ENCODE measurements around the gene MAPK9. TPM values are rescaled to one million over a fixed set of nuclear protein-coding genes. Genes with fewer than 3 reads are reported as not detected.

The MAPK9 gene
- total and polyA plus RNA-seq, 10 donors: 8.9 to 38.5 (median 33.2) TPM

DNA sequence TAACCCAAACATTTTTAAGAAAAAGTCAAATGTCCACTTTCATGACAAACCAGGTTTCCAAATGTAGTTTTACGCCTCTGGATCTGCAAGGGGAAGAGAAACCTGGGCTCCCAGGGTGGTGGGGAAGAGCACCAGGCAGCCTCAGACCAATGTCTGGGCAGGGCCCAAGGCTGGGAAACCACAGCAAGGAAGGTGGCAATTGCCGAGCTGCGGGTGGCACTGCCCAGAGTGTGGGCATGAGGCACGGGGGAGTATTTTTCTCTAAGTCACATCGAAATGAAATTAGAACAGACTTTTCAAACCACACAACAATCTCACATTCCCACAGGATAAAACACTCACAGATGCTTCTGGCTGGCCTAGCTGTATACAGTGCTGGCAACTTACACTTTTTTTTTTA is 50.3 kb downstream of the MAPK9 start:
- no peak overlapping the region for H3K4me3 ChIP-seq
- intact Hi-C loops (cut with DNase I; ENCODE audit: low total_unique reads): no loop called here
- no peak overlapping the region for H3K27ac ChIP-seq
- no peak for TF ChIP-seq POLR2A (IDR thresholded peaks at IDR 0.05)
- TF ChIP-seq, protein P1, sequence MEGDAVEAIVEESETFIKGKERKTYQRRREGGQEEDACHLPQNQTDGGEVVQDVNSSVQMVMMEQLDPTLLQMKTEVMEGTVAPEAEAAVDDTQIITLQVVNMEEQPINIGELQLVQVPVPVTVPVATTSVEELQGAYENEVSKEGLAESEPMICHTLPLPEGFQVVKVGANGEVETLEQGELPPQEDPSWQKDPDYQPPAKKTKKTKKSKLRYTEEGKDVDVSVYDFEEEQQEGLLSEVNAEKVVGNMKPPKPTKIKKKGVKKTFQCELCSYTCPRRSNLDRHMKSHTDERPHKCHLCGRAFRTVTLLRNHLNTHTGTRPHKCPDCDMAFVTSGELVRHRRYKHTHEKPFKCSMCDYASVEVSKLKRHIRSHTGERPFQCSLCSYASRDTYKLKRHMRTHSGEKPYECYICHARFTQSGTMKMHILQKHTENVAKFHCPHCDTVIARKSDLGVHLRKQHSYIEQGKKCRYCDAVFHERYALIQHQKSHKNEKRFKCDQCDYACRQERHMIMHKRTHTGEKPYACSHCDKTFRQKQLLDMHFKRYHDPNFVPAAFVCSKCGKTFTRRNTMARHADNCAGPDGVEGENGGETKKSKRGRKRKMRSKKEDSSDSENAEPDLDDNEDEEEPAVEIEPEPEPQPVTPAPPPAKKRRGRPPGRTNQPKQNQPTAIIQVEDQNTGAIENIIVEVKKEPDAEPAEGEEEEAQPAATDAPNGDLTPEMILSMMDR (IDR thresholded peaks at IDR 0.05 in 8 of 11, conservative IDR thresholded peaks at IDR 0.05 in 3 of 11): no peak
- no peak for TF ChIP-seq POLR2AphosphoS5 (IDR thresholded peaks at IDR 0.05)
- H3K9me3 ChIP-seq: peaks cover 0 to 96% (median 54%) of the 10 kb centered on the region in 8 donors
- WGBS, 5 donors: 92 to 97% (median 95%) methylated on average over 5 of the region's 5 CpGs
- no peak for DNase-seq
- H3K4me1 ChIP-seq: no peaks in the 10 kb centered on the region
- H3K36me3 ChIP-seq: peaks cover 4 to 100% (median 75%) of the 10 kb centered on the region in 6 donors
- no peaks in the 10 kb centered on the region for H3K27me3 ChIP-seq (replicated peaks in 1 of 7)

DNA sequence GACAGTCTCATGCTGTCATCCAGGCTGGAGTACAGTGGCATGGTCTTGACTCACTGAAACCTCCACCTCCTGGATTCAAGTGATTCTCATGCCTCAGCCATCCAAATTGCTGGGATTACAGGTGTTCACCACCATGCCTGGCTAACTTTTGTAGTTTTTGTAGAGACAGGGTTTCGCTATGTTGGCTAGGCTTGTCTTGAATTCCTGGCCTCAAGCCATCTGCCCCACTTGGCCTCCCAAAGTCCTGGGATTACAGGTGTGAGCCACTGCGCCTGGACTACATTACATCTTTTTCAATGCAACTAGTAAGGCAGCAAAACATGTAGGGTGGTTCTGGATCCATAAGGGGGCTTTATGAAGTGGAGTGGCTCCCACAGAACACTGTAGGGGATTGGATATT is 53.3 kb downstream of the MAPK9 start:
- peaks cover 6 to 100% (median 92%) of the 10 kb centered on the region in 6 donors for H3K36me3 ChIP-seq

DNA sequence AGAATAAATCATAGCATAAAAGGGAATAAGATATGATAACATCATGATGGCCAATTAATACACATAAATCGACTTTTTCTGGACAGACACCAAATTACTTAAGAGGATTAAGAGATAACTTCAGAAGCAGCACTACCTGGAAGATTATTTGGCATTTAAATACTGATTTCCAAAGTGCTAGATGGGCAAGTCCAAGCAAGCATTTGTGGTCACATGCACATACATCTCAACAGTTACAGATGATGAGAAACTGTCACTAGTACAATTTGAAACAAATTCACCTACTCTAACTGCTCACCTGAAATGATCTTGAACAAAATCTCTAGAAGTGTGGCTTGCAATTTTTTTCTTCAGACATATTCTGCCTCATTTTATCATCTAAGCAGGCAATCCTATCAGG is 56.0 kb downstream of the MAPK9 start:
- no peak for DNase-seq
- H3K36me3 ChIP-seq: peaks cover 4 to 100% (median 80%) of the 10 kb centered on the region in 6 donors

More for the DNA sequence above, 53.3 kb downstream of the MAPK9 start:
- H3K4me3 ChIP-seq: no peak overlapping the region
- no peak for DNase-seq
- H3K4me1 ChIP-seq: no peaks in the 10 kb centered on the region
- WGBS, 5 donors: 96 to 100% (median 98%) methylated on average over 2 of the region's 2 CpGs
- TF ChIP-seq POLR2A (IDR thresholded peaks at IDR 0.05): no peak
- TF ChIP-seq, protein P1 (IDR thresholded peaks at IDR 0.05 in 8 of 11, conservative IDR thresholded peaks at IDR 0.05 in 3 of 11): no peak
- no peak for TF ChIP-seq POLR2AphosphoS5 (IDR thresholded peaks at IDR 0.05)
- H3K27ac ChIP-seq: no peak overlapping the region
- no peaks in the 10 kb centered on the region for H3K27me3 ChIP-seq (replicated peaks in 1 of 7)
- intact Hi-C loops (cut with DNase I; ENCODE audit: low total_unique reads): no loop called here
- H3K9me3 ChIP-seq: peaks cover 0 to 93% (median 36%) of the 10 kb centered on the region in 8 donors

DNA sequence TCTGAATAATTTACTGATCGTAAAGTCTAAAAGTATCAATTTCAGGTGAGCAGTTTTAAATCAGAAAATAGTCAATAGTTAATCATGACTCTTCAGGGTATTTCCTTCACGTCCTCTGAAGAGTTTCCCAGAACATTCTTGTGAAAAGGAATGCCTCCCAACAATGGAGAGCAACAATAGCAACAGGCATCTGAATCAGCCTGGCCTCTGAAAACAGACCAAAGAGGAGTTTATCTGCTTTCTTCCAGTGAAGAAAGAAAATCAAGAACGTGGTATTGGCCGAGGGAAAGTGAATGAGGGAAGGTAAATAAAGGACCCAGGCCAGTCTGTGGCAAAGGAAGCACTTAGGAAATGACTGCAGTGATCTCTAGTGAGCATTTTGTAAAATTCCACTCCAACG is 56.8 kb downstream of the MAPK9 start:
- 90 to 96% (median 90%) methylated on average over 5 of the region's 5 CpGs for WGBS, 5 donors
- intact Hi-C loops (cut with DNase I; ENCODE audit: low total_unique reads): no loop called here
- H3K4me3 ChIP-seq: no peak overlapping the region
- TF ChIP-seq, protein P1 (IDR thresholded peaks at IDR 0.05 in 8 of 11, conservative IDR thresholded peaks at IDR 0.05 in 3 of 11): no peak
- TF ChIP-seq POLR2A (IDR thresholded peaks at IDR 0.05) (no peak), POLR2AphosphoS5 (IDR thresholded peaks at IDR 0.05) (no peak)
- no peaks in the 10 kb centered on the region for H3K27me3 ChIP-seq (replicated peaks in 1 of 7)
- no peaks in the 10 kb centered on the region for H3K4me1 ChIP-seq
- H3K27ac ChIP-seq: no peak overlapping the region
- DNase-seq: no peak
- peaks cover 4 to 100% (median 73%) of the 10 kb centered on the region in 6 donors for H3K36me3 ChIP-seq
- H3K9me3 ChIP-seq: peaks cover 0 to 85% (median 23%) of the 10 kb centered on the region in 8 donors

More for the DNA sequence above, 56.0 kb downstream of the MAPK9 start:
- Histone ChIP-seq H3K9me3 (peaks cover 0 to 85% (median 20%) of the 10 kb centered on the region in 8 donors), H3K4me1 (no peaks in the 10 kb centered on the region), H3K27me3 (replicated peaks in 1 of 7) (no peaks in the 10 kb centered on the region), H3K4me3 (no peak overlapping the region), H3K27ac (no peak overlapping the region)
- 94 to 100% (median 98%) methylated on average over 1 of the region's 1 CpG for WGBS, 5 donors
- TF ChIP-seq POLR2A (IDR thresholded peaks at IDR 0.05) (no peak), POLR2AphosphoS5 (IDR thresholded peaks at IDR 0.05) (no peak)
- TF ChIP-seq, protein P1 (IDR thresholded peaks at IDR 0.05 in 8 of 11, conservative IDR thresholded peaks at IDR 0.05 in 3 of 11): no peak
- intact Hi-C loops (cut with DNase I; ENCODE audit: low total_unique reads): no loop called here

Measured in spleen (tissue), 11 donors.